ENCODE measurements around the gene SRA1. TPM values are rescaled to one million over a fixed set of nuclear protein-coding genes. Genes with fewer than 3 reads are reported as not detected.
"Not testable (repeated sequence)": the region's sequence is repeated elsewhere in the genome, so short reads cannot be mapped to it uniquely, and the experiment has no call there.

Gene SRA1
- total RNA-seq (10 to 100 TPM; 17.8 to 30.5 (median 21.1) TPM), polyA plus RNA-seq (10 to 100 TPM; 32.7 to 48.3 (median 35.4) TPM)

DNA sequence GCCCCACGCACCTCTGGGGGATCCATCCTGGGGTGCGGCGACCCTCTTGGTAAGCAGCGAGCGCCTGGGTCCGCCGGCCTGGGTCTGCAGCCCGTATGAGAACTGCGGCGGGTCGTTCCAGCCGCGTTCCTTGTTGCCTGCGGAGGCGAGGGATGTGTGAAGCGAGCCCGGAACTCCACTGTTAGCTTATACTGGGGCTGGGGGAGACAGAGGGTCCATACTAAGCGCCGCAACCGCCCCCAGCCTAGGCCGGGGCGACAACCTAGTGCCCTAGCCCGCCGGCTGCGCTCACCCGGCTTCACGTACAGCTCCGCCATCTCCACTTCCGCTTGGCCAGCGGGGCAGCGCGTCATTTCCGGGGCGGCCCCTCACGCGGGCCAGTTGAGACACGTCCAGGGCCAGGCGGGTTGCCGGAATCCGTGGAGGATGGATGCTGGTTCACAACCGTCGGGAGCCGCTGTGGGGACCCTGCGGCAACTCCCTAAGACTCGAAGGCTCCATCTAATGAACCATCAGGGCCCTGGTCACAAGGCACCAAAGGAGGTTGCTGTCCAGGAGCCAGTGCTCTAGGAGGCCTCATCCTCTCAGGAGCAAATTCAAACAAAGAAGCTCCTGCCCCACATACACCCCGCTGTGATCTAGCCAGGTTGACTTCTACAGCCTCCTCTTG is at the start of gene SRA1:
TSS of gene SRA1 (minus strand) at position 338 of the 670 bp plus-strand sequence. CDS start at position 317, 21 bp downstream.
- intact Hi-C loops (cut with DNase I): loop anchor here (10.0 kb wide), 1 partner anchor 312 kb away; no protein-coding TSS in a partner anchor
- Histone ChIP-seq H3K4me3 (peak within 1 kb of the TSS; percentile 75 to 83 (median 78)), H3K27me3 (no peaks in the 10 kb centered on the region), H3K27ac (peak within 1 kb of the TSS; percentile 82 to 98 (median 92)), H3K4me1 (peaks cover 0 to 43% (median 33%) of the 10 kb centered on the region in 4 donors), H3K36me3 (peaks cover 0 to 34% (median 0%) of the 10 kb centered on the region in 4 donors), H3K9me3 (no peaks in the 10 kb centered on the region)
- peak; percentile 96 for DNase-seq
- WGBS, 2 donors: 1% methylated on average over 46 of the region's 46 CpGs
- TF ChIP-seq POLR2AphosphoS5 (IDR thresholded peaks at IDR 0.05): peak; percentile 96 to 99 (median 98)
- TF ChIP-seq, protein P1, sequence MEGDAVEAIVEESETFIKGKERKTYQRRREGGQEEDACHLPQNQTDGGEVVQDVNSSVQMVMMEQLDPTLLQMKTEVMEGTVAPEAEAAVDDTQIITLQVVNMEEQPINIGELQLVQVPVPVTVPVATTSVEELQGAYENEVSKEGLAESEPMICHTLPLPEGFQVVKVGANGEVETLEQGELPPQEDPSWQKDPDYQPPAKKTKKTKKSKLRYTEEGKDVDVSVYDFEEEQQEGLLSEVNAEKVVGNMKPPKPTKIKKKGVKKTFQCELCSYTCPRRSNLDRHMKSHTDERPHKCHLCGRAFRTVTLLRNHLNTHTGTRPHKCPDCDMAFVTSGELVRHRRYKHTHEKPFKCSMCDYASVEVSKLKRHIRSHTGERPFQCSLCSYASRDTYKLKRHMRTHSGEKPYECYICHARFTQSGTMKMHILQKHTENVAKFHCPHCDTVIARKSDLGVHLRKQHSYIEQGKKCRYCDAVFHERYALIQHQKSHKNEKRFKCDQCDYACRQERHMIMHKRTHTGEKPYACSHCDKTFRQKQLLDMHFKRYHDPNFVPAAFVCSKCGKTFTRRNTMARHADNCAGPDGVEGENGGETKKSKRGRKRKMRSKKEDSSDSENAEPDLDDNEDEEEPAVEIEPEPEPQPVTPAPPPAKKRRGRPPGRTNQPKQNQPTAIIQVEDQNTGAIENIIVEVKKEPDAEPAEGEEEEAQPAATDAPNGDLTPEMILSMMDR (IDR thresholded peaks at IDR 0.05): no peak
- peak; percentile 80 to 92 for TF ChIP-seq POLR2A (IDR thresholded peaks at IDR 0.05)
- peak in 2 of 4 donors; percentile 46 to 55 for TF ChIP-seq EP300 (IDR thresholded peaks at IDR 0.05)

DNA sequence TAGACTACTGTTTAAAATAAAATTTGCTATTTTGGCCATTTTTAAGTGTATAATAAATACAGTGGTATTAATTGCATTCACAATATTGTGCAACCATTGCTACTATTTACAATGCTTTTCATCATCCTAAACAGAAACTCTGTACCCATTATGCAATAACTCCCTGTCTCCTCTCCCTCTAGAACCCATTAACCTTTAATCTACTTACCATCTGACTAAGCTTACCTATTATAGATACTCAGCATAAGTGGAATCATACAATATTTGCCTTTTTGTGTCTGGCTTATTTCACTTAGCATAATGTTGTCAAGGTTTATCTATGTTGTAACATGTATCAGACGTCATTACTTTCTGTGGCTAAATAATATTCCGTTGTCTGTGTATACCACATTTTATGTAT is 49.8 kb upstream of the SRA1 start:
- 85 to 89% methylated on average over 2 of the region's 2 CpGs for WGBS, 2 donors
- no peaks in the 10 kb centered on the region for H3K27me3 ChIP-seq
- no peak for DNase-seq
- no peak overlapping the region for H3K27ac ChIP-seq
- no peaks in the 10 kb centered on the region for H3K4me1 ChIP-seq
- TF ChIP-seq POLR2AphosphoS5 (IDR thresholded peaks at IDR 0.05): no peak
- no peak for TF ChIP-seq EP300 (IDR thresholded peaks at IDR 0.05)
- TF ChIP-seq, protein P1 (IDR thresholded peaks at IDR 0.05): no peak
- no peak for TF ChIP-seq POLR2A (IDR thresholded peaks at IDR 0.05)
- intact Hi-C loops (cut with DNase I): no loop called here
- H3K36me3 ChIP-seq: no peaks in the 10 kb centered on the region
- H3K9me3 ChIP-seq: no peaks in the 10 kb centered on the region
- no peak overlapping the region for H3K4me3 ChIP-seq

DNA sequence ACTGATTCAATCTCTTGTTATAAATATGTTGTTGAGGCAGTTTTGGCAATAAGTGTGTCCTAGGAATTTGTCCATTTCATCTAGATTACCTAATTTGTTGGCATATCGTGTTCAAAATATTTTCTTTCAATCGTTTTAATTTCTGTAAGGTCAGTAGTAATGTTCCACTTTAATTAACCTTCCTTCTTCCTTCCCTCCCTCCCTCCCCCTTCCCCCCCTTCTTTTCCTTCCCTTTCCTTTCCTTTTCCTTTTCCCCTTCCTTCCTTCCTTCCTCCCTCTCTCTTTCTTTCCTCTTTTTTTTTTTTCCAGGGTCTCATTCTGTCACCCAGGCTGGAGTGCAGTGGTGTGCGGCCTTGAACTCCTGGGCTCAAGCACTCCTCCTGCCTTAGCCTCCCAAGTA is 48.6 kb upstream of the SRA1 start:
- intact Hi-C loops (cut with DNase I): no loop called here
- TF ChIP-seq, protein P1 (IDR thresholded peaks at IDR 0.05): no peak
- TF ChIP-seq POLR2A (IDR thresholded peaks at IDR 0.05): no peak
- TF ChIP-seq EP300 (IDR thresholded peaks at IDR 0.05): no peak
- no peak for TF ChIP-seq POLR2AphosphoS5 (IDR thresholded peaks at IDR 0.05)
- Histone ChIP-seq H3K9me3 (no peaks in the 10 kb centered on the region), H3K27me3 (no peaks in the 10 kb centered on the region), H3K4me3 (no peak overlapping the region), H3K36me3 (no peaks in the 10 kb centered on the region), H3K4me1 (no peaks in the 10 kb centered on the region), H3K27ac (no peak overlapping the region)
- 86 to 88% methylated on average over 3 of the region's 3 CpGs for WGBS, 2 donors
- no peak for DNase-seq

DNA sequence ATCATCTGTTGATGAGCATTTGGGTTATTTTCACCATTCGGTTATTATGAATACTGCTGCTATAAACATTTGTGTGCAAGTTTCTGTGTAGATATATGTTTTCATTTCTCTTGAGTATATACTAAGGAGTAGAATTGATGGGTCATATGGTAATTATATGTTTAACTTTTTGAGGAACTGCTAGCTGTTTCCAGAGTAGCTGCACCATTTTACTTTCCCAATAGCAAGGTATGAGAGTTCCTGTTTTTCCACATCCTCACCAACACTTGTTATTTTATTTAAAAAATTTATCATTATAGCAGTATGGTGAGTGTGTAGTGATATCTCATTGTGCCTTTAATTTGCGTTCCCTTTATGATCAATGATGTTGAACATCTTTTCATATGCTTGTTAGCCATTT is 46.5 kb upstream of the SRA1 start:
- 96% methylated on average over 2 of the region's 2 CpGs for WGBS, 2 donors
- Histone ChIP-seq H3K27ac (no peak overlapping the region), H3K4me1 (no peaks in the 10 kb centered on the region), H3K36me3 (no peaks in the 10 kb centered on the region), H3K4me3 (no peak overlapping the region), H3K27me3 (no peaks in the 10 kb centered on the region), H3K9me3 (no peaks in the 10 kb centered on the region)
- intact Hi-C loops (cut with DNase I): no loop called here
- DNase-seq: no peak
- TF ChIP-seq, protein P1 (IDR thresholded peaks at IDR 0.05): no peak
- TF ChIP-seq POLR2AphosphoS5 (IDR thresholded peaks at IDR 0.05) (no peak), EP300 (IDR thresholded peaks at IDR 0.05) (no peak)

DNA sequence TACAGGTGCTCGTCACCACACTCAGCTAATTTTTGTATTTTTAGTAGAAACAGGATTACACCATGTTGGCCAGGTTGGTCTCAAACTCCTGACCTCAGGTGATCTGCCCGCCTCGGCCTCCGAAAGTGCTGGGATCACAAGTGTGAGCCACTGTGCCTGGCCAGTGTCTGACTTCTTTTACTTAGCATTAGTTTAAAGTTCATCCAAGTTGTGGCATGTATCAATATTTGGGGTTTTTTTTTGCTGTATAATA is 46.1 kb upstream of the SRA1 start:
- H3K9me3 ChIP-seq; H3K27me3 ChIP-seq; intact Hi-C loops (cut with DNase I); H3K36me3 ChIP-seq; H3K4me3 ChIP-seq; DNase-seq; H3K27ac ChIP-seq; H3K4me1 ChIP-seq: not testable (repeated sequence)
- whole genome bisulfite sequencing, 2 donors: 95 to 96% methylated on average over 4 of the region's 4 CpGs
